Activated gamma-delta T cell treated with anti-CD3 and anti-CD28 coated beads, Interleukin-2, amount 50 U/mL, for 16 hours (primary cell): Measurements from ENCODE around the gene OR13H1.
"Not testable (repeated sequence)": the region's sequence is repeated elsewhere in the genome, so short reads cannot be mapped to it uniquely, and the experiment has no call there.

Source experiments
- DNase-seq: peaks from one replicate; pipeline ENCODE4 v3.0.0-alpha.2; 2020; ENCODE audit warnings: low read depth

The OR13H1 gene, protein sequence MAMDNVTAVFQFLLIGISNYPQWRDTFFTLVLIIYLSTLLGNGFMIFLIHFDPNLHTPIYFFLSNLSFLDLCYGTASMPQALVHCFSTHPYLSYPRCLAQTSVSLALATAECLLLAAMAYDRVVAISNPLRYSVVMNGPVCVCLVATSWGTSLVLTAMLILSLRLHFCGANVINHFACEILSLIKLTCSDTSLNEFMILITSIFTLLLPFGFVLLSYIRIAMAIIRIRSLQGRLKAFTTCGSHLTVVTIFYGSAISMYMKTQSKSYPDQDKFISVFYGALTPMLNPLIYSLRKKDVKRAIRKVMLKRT

DNA sequence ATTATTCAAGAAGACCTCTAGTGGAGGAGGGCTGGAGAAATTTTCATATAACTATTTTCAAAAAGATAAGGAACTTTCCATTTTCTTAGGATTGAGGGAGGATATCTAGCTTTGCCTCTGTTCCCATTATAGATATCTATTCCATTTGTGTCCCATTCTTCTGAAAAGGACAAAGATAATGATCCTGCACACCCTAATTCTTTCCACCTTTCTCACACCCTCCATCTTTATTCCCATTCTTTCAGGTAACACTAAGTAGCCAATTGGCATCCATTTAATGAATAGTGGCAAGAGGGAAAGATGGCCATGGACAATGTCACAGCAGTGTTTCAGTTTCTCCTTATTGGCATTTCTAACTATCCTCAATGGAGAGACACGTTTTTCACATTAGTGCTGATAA is at the start of gene OR13H1:
OR13H1 (plus strand) TSS at position 301 of the 400 bp plus-strand sequence; CDS start at position 301, 0 bp downstream.
- DNase-seq = no peak

DNA sequence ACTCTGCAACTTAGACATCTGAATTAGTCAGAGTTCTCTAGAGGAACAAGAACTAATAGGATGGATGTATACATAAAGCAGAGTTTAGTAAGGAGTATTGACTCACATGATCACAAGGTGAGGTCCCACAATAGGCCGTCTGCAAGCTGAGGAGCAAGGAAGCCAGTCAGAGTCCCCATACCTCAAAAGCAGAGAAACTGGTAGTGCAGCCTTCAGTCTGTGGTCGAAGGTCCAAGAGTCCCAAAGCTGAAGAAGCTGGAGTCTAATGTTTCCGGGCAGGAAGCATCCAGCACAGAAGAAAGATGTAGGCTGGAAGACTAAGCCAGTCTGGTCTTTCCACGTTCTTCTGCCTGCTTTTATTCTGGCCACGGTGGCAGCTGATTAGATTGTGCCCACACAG is 42.3 kb upstream of the OR13H1 start:
- not testable (repeated sequence) for DNase-seq

DNA sequence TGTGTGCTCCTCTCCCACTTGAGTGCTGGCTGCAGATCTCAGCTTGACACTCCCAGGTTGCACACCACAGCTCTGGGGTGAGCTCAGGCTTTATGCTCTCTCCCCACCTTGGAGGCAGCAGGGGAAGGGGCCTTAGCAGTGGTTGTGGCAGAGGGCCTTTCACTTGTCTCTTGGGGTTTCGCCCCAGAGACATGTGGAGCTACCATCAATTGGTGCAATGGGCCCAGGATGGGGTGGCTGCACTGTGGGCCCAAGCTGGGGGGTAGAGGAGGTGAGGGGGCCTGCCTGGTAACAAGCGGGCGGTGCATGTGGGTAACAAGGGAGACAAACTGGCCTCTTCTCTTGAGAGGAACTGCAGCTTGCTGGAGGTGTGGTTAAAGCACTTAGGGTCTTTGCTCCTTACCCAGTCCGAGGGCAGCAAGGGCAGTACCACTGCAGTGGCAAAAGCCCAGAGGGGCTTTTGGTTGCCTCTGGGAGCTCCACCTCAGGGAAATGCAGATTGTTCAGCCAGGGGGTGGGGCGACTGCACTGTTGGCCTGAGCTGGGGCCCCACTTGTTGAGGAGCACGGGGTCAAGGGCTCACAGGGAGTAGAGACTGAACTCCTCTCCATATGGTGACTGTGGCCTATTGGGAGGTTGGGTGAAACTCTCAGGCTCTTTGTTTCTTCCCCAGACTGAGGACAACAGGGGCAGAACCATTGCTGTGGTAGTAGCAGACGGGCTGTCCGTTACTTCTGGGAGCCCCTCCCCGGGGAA is 30.5 kb upstream of the OR13H1 start:
- DNase-seq = no peak

DNA sequence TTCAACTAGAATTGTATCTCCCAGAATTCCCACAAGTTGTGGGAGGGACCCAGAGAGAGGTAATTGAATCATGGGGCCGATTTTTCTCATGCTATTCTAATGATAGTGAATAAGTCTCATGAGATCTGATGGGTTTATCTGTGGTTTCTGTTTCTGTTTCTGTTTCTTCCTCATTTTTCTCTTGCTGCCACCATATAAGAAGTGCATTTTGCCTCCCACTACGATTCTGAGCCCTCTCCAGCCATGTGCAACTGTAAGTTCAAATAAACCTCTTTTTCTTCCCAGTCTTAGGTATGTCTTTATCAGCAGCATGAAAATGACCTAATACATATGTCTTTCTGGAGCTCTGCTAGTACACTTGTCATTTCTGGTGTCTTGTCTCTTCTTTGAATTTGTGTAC is 22.1 kb upstream of the OR13H1 start:
- no peak for DNase-seq

DNA sequence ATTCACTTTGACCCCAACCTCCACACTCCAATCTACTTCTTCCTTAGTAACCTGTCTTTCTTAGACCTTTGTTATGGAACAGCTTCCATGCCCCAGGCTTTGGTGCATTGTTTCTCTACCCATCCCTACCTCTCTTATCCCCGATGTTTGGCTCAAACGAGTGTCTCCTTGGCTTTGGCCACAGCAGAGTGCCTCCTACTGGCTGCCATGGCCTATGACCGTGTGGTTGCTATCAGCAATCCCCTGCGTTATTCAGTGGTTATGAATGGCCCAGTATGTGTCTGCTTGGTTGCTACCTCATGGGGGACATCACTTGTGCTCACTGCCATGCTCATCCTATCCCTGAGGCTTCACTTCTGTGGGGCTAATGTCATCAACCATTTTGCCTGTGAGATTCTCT is 344 bp downstream of the OR13H1 start:
- DNase-seq = no peak

DNA sequence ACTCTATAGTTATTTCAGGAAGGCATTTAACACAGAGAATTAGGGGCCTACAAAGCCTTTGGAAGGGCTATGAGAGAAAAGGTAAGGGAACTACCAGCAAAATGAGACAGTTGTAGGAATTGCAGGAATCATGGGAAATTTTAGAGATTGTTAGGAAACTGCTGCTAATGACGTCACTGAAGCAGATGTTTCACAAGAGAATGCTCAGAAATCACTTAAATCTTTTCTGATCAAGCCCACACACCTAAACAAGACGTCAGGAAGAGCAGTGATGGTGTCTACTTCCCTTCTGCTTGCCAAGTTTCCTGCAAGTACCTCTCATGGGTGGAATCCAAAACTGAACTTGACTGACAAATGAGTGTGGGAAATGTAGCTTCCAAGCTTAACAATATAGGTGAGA is 5.1 kb downstream of the OR13H1 start:
- no peak for DNase-seq

DNA sequence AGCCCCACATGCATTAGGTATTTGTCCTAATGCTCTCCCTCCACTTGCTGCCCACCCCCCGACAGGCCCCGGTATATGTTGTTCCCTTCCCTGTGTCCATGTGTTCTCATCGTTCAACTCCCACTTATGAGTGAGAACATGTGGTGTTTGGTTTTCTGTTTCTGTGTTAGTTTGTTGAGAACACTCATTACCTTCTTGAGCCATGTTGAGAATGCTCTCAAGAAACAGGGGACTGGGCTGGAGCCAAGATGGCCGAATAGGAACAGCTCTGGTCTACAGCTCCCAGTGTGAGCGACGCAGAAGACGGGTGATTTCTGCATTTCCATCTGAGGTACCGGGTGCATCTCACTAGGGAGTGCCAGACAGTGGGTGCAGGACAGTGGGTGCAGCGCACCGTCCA is 8.6 kb downstream of the OR13H1 start:
- DNase-seq = not testable (repeated sequence)

DNA sequence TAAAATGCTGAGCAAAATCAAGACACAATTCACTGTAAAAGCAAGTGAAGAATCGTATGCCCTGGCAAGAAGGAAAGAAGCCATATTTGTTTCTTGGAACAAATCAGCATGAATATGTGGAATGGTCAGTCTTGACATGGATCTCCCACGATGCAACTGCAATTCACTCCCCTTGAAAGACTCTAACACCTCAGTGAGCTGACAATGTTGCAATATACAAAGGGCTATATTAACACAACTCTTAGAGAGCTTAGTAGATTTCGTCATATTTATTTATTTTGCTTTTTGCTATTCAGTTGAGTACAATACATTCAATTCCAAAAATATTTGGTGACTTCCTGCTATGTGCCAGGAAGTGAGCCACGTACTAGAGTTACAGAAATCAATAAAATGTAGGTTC is 14.7 kb downstream of the OR13H1 start:
- no peak for DNase-seq

DNA sequence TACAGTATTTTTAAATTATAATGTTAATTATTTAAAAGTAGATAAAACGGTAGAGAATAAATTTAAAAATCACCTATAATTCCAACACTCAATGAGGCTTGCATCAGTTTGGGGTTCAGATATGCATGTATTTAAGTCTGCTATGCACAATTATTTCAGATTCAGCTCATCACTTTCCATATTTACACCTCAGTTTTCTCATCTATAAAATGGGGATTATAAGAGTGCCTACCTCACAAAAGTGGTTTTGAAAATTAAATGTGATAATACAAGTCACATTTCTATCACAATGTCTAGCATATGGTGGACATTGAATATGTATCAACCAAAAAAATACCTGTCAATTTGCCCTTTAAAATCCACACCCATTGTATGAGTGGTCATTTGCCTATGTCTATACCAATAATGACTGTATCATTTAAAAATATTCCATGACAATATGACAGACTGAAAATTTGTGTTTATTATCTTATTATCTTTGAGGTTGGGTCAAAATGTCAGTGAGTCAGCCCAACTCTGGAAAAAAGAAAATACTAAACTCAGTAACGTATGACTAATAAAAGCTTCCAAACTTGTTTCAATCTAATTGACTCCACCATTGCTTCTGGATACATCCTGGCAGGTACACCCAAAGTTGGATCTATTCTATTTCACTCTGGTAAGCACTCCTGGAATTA is 20.8 kb downstream of the OR13H1 start:
- no peak for DNase-seq

DNA sequence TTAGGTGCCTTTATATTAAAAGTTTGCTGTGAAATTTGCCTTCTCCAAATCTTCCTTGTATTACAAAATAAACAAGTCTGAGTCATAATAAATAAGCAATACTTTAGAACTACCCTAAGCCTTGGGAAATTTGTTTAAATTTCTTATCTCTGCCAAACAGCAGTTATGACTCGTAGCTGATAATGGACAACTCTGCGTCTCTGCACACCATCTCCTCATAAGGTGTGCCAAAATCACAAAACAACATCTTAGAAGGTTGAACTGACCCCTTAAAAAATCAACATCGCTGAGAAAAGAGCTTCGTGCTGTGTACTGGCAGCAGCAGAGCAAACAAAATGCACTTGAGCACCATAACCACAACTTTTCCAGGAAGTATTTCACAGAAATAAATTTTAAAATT is 22.0 kb downstream of the OR13H1 start:
- no peak for DNase-seq

DNA sequence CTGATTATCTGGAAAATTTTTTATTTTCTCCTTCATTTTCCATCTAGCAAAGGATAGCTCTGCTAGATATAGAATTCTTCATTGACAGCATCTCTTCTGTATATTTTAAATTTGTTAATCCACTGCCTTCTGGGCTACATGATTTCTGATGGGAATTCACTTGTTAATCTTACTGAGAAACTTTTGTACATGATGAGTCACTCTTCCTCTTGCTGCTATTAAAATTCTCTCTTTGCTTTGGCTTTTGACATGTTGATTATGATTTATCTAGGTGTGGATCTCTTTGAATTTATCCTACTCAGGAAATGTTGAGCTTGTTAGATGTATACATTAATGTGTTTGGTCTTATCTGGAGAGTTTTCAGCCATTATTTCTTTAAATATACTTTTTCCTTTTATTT is 27.5 kb downstream of the OR13H1 start:
- no peak for DNase-seq

DNA sequence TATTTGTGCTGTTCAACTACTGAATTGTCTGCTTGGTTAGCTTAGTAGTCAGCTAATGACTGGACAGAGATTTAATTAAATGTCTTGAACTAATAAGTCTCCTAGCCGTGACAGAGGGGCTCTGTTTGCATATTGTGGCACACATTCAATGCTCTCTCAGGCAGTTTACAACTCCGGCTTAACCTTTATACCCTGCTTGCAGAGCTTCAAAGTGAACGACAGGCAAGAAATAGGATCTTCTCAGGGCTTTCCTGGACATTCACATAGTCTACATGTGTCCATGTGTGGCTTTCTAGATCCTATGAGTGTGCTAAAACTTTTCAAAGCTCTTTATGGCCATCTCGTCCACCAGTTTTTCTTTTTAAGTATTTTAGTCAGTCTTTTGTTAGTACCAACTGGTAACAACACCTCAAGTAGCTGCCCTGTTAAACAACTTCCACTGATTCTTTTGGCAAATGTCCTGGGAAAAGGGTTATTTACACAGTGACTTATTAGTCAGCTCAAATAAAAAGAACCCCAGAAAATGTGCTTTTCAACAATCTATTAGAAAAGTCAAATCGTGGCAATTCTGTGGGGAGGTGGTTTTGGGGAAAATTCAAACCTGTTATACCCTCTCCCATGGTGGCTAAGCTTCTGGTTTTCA is 28.6 kb downstream of the OR13H1 start:
- no peak for DNase-seq

DNA sequence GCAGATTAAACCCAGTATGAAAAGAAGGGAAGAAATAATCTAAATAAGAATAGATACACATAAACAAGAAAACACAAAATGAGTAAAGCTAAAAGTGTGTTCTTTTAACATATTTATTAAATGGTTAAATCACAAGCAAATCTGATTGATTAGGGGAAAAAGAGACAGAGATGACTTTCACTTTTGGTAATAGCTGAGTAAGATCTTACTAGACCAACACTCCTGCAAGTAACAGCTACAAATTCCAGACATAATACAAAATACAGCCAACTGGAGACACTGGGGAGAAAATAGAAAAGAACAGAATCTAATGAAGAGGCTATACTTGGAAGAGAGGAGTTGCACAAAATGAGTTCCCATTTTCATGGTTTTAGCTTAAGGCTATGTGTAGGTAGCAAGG is 33.5 kb downstream of the OR13H1 start:
- DNase-seq = no peak

DNA sequence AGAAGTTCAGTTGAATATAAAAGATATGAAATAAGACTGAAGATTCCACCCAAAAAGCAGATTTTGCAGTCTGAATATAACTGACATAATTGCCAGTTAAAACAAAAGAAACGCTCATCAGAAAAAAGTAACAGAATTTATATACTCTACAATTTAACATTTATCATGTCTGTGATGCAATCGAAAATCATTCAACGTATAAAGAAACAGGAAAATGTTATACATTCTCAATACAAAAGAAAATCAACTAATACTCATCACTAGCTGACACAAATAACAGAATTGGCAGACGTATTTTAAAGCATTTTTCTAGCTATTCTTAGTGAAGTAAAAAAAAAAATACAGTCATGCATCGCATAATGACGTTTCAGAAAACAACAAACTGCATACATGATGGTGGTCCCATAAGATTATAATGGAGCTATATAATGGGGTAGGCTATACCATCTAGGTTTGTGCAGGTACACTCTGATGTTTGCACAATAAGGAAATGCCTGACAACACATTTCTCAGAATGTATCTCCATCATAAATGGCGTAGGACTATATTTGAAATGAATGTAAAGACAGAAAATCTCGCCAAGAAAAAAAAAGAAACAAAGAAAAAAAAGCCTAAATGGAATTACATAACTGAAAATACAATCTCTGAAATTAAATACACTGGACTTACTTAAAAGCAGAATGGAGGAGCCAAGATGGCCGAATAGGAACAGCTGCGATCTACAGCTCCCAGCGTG is 34.3 kb downstream of the OR13H1 start:
- no peak for DNase-seq

DNA sequence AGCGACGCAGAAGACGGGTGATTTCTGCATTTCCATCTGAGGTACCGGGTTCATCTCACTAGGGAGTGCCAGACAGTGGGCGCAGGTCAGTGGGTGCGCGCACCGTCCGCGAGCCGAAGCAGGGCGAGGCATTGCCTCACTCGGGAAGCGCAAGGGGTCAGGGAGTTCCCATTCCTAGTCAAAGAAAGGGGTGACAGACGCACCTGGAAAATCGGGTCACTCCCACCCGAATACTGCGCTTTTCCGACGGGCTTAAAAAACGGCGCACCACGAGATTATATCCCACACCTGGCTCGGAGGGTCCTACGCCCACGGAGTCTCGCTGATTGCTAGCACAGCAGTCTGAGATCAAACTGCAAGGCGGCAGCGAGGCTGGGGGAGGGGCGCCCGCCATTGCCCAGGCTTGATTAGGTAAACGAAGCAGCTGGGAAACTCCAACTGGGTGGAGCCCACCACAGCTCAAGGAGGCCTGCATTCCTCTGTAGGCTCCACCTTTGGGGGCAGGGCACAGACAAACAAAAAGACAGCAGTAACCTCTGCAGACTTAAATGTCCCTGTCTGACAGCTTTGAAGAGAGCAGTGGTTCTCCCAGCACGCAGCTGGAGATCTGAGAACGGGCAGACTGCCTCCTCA is 35.0 kb downstream of the OR13H1 start:
- not testable (repeated sequence) for DNase-seq

DNA sequence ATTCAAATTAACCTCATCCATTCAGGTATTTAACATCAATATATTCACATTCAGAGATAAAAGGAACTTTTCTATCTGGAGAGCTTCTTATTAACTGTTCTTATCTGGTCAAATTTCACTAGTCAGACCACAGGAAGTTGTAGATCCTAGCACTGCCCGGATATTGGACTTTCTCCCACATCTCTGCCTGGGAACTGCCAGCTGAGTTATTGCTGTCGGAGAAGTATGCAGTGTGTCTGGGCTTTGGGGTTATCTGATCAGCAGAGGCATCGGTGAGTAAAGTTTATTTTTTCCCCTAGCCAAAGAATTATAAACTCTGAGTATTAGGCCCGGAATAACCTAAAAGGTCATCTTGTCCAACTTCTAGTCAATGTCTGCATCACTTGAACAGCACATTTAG is 45.1 kb downstream of the OR13H1 start:
- DNase-seq = no peak
